ENCODE data around the gene ABCC4. TPM values are rescaled to one million over a fixed set of nuclear protein-coding genes. Genes with fewer than 3 reads are reported as not detected.

Gene ABCC4
- total and polyA plus RNA-seq, 9 of the 15 experiments (the other 6 are each of a cell fraction or from before 2014, with no cell fraction given): 9.4 to 46.1 (median 25.4) TPM

DNA sequence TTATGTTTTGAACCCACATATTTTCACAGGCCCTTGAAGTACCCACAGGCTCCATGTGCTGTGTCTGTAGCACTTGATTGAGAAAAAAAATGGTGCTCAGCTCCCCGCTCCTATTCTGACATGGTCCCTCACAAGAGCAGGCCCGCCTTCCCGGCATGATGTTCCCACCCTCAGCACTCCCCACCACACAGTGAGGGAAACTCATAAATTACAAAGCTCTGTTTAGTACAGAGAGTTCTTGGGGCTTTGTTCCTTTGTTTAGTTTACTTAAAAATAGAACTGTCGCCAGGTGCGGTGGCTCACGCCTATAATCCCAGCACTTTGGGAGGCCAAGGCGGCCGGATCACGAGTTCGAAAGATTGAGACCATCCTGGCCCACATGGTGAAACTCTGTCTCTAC is 25.9 kb upstream of the ABCC4 start:
- no peak overlapping the region for H3K4me2 ChIP-seq (ENCODE audit: insufficient read depth, low read length)
- peaks cover 0 to 2% of the 10 kb centered on the region in 2 experiments; a peak in 2 of 5 replicates for H3K4me1 ChIP-seq (replicated peaks in 1 of 2; ENCODE audit: control insufficient read depth in 2 of 2, insufficient read depth in 2 of 2, low read length in 2 of 2)
- H3K9me1 ChIP-seq (ENCODE audit: control insufficient read depth, insufficient read depth, low read length): no peaks in the 10 kb centered on the region
- intact Hi-C loops (cut with micrococcal nuclease): no loop called here
- ChIA-PET POLR2A (interaction anchor here (1.2 kb wide), 1 partner anchor 97 kb away, joined by 4 read pairs; no protein-coding TSS in a partner anchor), CTCF (ENCODE audit: low intra/inter-chr PET ratio) (no interaction called here)
- no peak overlapping the region for H3K4me3 ChIP-seq
- ATAC-seq: no peak
- no TSS peak for BruUV-seq (replicated peaks)
- H3K79me2 ChIP-seq (ENCODE audit: control insufficient read depth, insufficient read depth, low read length): no peaks in the 10 kb centered on the region
- FAIRE-seq: no peak
- H3K9me3 ChIP-seq (replicated peaks; ENCODE audit: control insufficient read depth, insufficient read depth, low read depth, low read length): no peaks in the 10 kb centered on the region
- no peaks in the 10 kb centered on the region for H3K36me3 ChIP-seq (ENCODE audit: control insufficient read depth, insufficient read depth, low read length)
- H3K27me3 ChIP-seq (ENCODE audit: control insufficient read depth in 2 of 2, insufficient read depth in 2 of 2, low read length in 2 of 2): no peaks in the 10 kb centered on the region
- H3K27ac ChIP-seq (ENCODE audit: extremely low read depth, low read depth, low read length): no peak overlapping the region
- no peak overlapping the region for H2AFZ ChIP-seq (ENCODE audit: low read depth, low read length)
- in situ Hi-C loops (cut with MboI): no loop called here
- no peaks in the 10 kb centered on the region for H4K20me1 ChIP-seq (replicated peaks; ENCODE audit: control insufficient read depth, insufficient read depth, low read length)
- H3K9ac ChIP-seq (ENCODE audit: insufficient read depth in 1 of 2, low read depth in 2 of 2, low read length in 2 of 2): no peak overlapping the region
- DNase-seq (ENCODE audit: extremely low read depth in 1 of 4, low spot score in 3 of 4): no peak
- 90% methylated on average over 10 of the region's 10 CpGs for whole genome bisulfite sequencing (ENCODE audit: insufficient coverage, low coverage, missing lambda C conversion rate)
- TF ChIP-seq ZNF766 (CRISPR knock-in tag; conservative IDR thresholded peaks at IDR 0.05) (no peak), TFAM (CRISPR knock-in tag; conservative IDR thresholded peaks at IDR 0.05) (no peak), MXD1 (CRISPR knock-in tag; IDR thresholded peaks at IDR 0.05; ENCODE audit: borderline replicate concordance, poor library complexity, severe bottlenecking) (no peak), RBM17 (IDR thresholded peaks at IDR 0.05; ENCODE audit: borderline replicate concordance, low read depth, low read length) (no peak), ZNF280A (IDR thresholded peaks at IDR 0.05; ENCODE audit: low read depth, partially characterized antibody) (no peak), ZFP1 (CRISPR knock-in tag; IDR thresholded peaks at IDR 0.05) (no peak), GABPA (tag; conservative IDR thresholded peaks at IDR 0.05; ENCODE audit: low read depth) (no peak), CBFB (CRISPR knock-in tag; IDR thresholded peaks at IDR 0.05) (no peak), KDM4B (IDR thresholded peaks at IDR 0.05; ENCODE audit: borderline replicate concordance in 2 of 2, low read depth in 1 of 2) (no peak), POLR2H (tag; IDR thresholded peaks at IDR 0.05; ENCODE audit: low read depth) (no peak), RCOR1 (IDR thresholded peaks at IDR 0.05; ENCODE audit: borderline replicate concordance in 1 of 2, low read depth in 2 of 2, low read length in 2 of 2) (no peak), SRSF9 (IDR thresholded peaks at IDR 0.05; ENCODE audit: borderline replicate concordance, low read depth, low read length) (no peak), ZNF24 (IDR thresholded peaks at IDR 0.05) (no peak)
- TF ChIP-seq, protein P1, sequence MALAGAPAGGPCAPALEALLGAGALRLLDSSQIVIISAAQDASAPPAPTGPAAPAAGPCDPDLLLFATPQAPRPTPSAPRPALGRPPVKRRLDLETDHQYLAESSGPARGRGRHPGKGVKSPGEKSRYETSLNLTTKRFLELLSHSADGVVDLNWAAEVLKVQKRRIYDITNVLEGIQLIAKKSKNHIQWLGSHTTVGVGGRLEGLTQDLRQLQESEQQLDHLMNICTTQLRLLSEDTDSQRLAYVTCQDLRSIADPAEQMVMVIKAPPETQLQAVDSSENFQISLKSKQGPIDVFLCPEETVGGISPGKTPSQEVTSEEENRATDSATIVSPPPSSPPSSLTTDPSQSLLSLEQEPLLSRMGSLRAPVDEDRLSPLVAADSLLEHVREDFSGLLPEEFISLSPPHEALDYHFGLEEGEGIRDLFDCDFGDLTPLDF (CRISPR knock-in tag; IDR thresholded peaks at IDR 0.05): no peak

All from K562 (cell line).